NCI-H2227 (cell line): ENCODE measurements around the gene FAM149B1.
A peak's percentile ranks its signal among the peaks of the same experiment; 100 is the strongest.
"Not testable (repeated sequence)": the region's sequence is repeated elsewhere in the genome, so short reads cannot be mapped to it uniquely, and the experiment has no call there.

Experiments
- DNase-seq: peaks from one replicate; lab custom pipeline; 2025; ENCODE audit not compliant: unreplicated experiment; lab: John Stamatoyannopoulos, UW

Gene FAM149B1

GRCh38 chr10:73167783-73168464 lies at the start of gene FAM149B1, which contains the start of gene ECD:
Gene FAM149B1 (plus strand): TSS chr10:73168119. CDS start chr10:73168340, 221 bp downstream.
Gene ECD (minus strand): TSS chr10:73168008. CDS start chr10:73163937, 4,071 bp downstream.
- peak; percentile 94 for DNase-seq

DNA sequence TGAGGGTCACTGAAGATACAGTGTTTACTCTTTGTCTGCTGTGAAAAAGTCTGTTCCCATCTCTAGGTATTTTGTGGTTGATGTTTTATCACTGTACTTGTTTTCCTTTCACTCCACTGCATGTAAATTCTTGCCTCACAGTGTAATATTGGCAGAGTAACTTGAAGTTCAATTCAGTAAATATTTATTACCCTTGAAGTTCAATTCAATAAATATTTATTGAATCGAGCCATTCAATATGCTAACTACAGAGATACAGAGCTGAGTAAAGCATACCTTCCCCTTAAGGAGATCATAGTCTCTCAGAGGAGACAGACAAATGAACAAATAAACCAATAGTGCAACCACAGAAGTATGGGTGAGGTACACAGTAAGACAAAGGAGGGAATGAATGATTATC lies 48.5 kb upstream of the FAM149B1 start:
- DNase-seq = no peak

DNA sequence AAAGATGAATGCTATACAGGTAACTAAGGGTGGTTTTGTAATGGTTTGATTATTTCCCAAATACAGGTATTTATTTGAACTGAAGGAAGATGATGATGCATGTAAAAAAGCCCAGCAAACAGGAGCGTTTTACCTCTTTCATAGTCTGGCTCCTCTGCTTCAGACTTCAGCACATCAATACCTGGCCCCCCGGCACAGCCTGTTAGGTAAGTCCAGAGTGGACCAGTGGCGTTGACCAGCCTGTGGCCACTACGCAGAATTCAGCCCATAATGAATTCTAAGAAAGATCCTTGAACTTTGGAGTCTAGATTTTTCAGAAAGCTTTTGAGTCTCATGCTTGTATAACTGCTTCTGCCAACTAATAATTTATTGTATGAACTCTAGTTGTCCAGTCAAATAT lies 48.0 kb upstream of the FAM149B1 start:
- DNase-seq = no peak

DNA sequence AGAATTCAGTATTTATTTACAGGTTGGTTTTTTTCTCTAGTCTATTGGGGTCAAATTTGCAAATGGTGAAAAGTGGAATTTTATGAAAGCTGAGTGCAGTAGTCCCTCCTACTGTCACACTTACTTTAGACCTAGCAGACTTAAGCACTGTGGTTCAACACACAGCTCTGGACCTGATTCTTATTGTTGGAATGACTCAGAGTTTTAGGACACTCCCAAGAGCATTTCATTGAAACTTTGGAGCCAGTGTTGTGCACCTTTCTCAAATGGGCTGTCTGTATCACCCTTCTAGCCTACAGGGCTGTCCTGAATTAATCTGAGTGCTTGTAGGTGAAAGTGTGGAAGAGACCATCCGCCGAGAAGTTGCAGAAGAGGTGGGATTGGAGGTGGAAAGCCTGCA lies 41.6 kb upstream of the FAM149B1 start:
- DNase-seq = no peak

GRCh38 chr10:73131301-73131700 lies 36.6 kb upstream of the FAM149B1 start:
- no peak for DNase-seq

DNA sequence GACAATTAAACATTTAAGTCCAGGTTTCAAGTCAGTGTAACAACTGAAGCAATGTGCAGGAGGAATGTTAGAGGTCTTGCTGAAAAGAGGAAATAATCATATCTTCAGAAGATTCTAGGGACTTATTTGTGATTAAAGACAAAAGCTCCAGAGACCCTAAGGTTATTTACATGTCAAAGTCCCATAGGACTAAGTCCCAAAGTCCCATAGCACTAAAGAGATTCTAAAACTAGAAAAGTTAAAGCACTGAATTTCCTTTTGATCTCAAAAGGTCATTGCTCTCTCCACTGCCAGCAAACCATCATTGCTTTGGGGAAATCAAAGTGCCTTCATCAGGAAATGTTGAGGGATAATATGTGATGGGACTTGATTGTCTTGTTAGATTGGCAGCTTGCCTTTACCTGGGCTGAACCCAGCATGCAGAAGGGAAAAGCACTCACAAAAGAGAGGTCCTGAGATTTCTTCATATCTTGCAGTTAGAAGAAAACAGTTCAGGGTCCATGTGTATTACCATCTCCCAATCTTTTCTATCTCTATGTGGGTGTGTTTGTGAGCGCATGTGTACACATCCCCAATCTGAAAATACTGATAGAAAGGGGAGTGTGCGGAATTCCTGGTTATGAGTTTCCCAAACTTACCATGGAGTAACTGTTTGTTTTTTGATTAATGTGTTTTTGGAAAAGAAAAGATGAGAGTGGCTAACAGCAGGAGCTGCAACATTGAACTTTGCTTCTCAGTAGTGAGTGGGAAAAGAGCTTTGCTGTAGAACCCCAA lies 35.8 kb upstream of the FAM149B1 start:
- no peak for DNase-seq

DNA sequence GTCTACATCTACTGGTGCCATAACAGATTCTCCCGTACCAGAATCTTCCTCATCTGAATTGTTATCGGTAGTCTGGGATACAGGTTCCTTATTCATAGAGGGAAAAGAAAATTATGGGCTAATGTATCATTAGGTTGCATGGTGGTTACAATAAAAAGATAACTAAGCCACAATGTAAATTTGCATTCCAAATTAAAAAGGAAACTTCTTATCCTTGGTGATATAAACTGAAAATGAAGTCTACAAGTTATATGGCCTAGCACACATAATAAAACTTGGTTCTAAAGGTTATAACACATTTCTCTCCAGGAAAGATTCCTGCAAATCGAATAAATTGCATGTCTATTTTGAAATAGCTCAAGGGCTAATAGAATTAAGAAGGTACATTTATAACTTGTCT lies 33.2 kb upstream of the FAM149B1 start:
- DNase-seq = no peak

GRCh38 chr10:73136627-73137026 lies 31.3 kb upstream of the FAM149B1 start:
- no peak for DNase-seq

- DNase-seq = no peak
These were observed 28.7 kb upstream of the FAM149B1 start for GRCh38 chr10:73139251-73139650.

DNA sequence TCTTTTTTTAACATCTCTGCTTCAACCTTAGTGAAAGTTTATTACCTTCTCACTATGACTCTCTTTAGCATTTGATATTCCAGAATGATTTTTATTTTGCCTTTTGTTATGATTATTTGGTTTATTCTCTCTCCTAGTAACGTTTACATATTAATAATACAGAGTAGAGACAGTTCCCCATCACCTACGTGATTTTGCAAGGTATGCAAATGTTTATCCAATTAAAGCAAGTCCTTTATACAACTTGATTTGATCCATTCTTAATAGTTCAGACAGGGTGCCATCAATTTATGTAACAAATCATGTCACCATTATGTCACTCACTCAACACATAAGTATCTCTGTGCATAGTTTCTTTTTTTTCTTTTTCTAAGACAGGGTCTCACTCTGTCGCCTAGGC lies 26.3 kb upstream of the FAM149B1 start:
- no peak for DNase-seq

- not testable (repeated sequence) for DNase-seq
These were observed 17.1 kb upstream of the FAM149B1 start for GRCh38 chr10:73150633-73151413.

- DNase-seq = no peak
These were observed 15.9 kb upstream of the FAM149B1 start for GRCh38 chr10:73152009-73152408.

GRCh38 chr10:73156054-73156453 lies 11.9 kb upstream of the FAM149B1 start:
- no peak for DNase-seq

GRCh38 chr10:73159038-73159648 lies 8.8 kb upstream of the FAM149B1 start:
- peak; percentile 35 for DNase-seq

GRCh38 chr10:73161079-73161478 lies 6.8 kb upstream of the FAM149B1 start:
- DNase-seq = no peak

GRCh38 chr10:73161662-73162061 lies 6.3 kb upstream of the FAM149B1 start:
- no peak for DNase-seq

DNA sequence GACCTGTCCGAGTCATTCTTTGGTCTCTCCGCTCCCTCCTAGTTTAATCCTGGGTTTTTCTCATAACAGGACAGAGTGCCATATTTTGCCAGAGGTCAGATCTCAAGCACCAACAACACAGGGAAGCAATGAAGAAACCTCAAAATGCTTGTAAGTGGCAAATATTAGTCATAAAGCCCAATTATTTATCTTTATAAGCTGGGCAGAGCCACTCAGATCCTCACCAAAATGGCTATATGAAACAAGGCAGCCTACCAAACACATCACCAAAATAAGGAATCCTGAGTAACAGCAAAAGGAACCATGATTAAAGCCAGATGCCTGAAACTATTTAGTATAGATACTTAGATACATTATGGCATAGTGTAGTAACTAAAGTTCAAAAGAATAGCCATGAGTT lies 4.8 kb upstream of the FAM149B1 start:
- no peak for DNase-seq

- no peak for DNase-seq
These were observed 947 bp upstream of the FAM149B1 start for GRCh38 chr10:73166972-73167371.

GRCh38 chr10:73167458-73167782 lies 499 bp upstream of the FAM149B1 start:
- DNase-seq = peak; percentile 34

- peak; percentile 72 for DNase-seq
These were observed 515 bp downstream of the FAM149B1 start for GRCh38 chr10:73168465-73168803.

GRCh38 chr10:73169320-73169719 lies 1.4 kb downstream of the FAM149B1 start:
- no peak for DNase-seq
